Erythroblast (primary cell): Measurements from ENCODE around the gene PCDHGA7.

Experiments used
- GATA1 ChIP-seq: IDR thresholded peaks from 2 replicates; pipeline ENCODE4 v1.6.1; 2011; ENCODE audit warnings: low read depth, mild to moderate bottlenecking, control low read depth, low read length, moderate library complexity
- POLR2A ChIP-seq: IDR thresholded peaks from 2 replicates; pipeline ENCODE4 v1.6.1; 2011; ENCODE audit warnings: mild to moderate bottlenecking, low read length

DNA sequence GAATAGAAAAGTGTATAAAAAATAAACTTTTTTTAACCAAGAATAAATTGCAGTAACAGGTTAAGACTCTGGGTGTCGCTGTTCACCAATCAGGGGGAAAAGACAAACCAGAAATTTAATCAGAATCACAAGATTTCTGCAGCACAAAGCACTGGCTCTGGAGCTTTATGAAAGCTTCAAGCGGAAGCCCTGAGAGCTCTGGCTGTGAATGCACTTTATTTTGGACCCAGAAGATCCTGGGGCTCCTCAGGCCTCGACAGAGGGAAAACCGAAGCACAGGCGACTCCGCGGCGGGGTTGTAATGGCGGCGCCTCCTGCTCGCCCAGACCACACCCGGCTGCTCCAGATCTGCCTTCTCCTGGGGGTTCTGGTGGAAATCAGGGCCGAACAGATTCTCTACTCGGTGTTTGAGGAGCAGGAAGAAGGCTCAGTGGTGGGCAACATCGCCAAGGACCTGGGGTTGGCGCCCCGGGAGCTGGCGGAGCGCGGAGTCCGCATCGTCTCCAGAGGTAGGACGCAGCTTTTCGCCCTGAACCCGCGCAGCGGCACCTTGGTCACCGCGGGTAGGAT lies 27.6 kb upstream of the PCDHGA7 start, which contains the start of gene PCDHGA4:
- TF ChIP-seq POLR2A (no peak), GATA1 (no peak)
